ENCODE results near the gene SCYGR3. TPM values are rescaled to one million over a fixed set of nuclear protein-coding genes. Genes with fewer than 3 reads are reported as not detected.

SCYGR3 gene
- total RNA-seq, 1 experiment from 2014 or later, result not detected

GRCh38 chr2:227629435-227629834 is 14.8 kb upstream of the SCYGR3 start:
- BruUV-seq (replicated peaks), result no TSS peak
- intact Hi-C loops (cut with micrococcal nuclease; ENCODE audit: unreplicated experiment), result no loop called here
- peaks cover 3% of the 10 kb centered on the region for H3K9me3 Mint-ChIP-seq (ENCODE audit: unreplicated experiment)
- no peaks in the 10 kb centered on the region for H3K4me1 ChIP-seq
- POLR2A ChIA-PET, result no interaction called here
- CTCF ChIA-PET, result no interaction called here
- H3K27ac Mint-ChIP-seq (ENCODE audit: unreplicated experiment), result no peak overlapping the region
- no peak for TF ChIP-seq CTCF (IDR thresholded peaks at IDR 0.05; ENCODE audit: insufficient read depth in 1 of 2, low read depth in 1 of 2, low read length in 1 of 2, severe bottlenecking in 1 of 2, unreplicated experiment in 1 of 2)
- no peak overlapping the region for H3K4me3 Mint-ChIP-seq (ENCODE audit: unreplicated experiment)
- H3K4me1 Mint-ChIP-seq (ENCODE audit: low read depth, unreplicated experiment), result no peaks in the 10 kb centered on the region
- no peaks in the 10 kb centered on the region for H3K27me3 ChIP-seq (replicated peaks; ENCODE audit: control insufficient read depth, insufficient read depth, low read length)
- no peaks in the 10 kb centered on the region for H3K27me3 Mint-ChIP-seq (ENCODE audit: insufficient read depth, unreplicated experiment)
- DNase-seq, result no peak
- no peaks in the 10 kb centered on the region for H3K36me3 Mint-ChIP-seq (ENCODE audit: insufficient read depth, unreplicated experiment)
- no peak overlapping the region for H3K4me3 ChIP-seq (ENCODE audit: low read depth, low read length)
- H3K36me3 ChIP-seq (ENCODE audit: control insufficient read depth, insufficient read depth, low read length), result no peaks in the 10 kb centered on the region
- H3K9me3 ChIP-seq, result no peaks in the 10 kb centered on the region

DNA sequence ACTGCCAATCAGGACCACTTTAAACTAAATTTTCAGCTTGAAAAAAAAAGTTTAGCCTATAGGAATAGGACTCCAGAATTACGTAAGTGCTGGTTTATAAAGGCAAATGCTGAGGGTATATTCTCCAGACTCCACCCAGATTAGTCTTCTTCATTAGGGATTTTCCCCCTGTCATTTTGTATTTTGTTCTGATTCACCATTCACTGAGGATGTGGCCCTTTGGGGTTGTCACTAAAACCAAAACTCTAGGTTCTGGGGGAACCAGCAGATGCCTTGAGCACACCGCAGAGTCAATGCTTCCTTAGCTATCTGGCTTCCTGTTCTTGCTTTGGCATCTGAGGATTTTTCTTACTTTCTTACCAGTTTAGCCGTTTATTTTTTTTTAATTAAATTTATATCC is 13.1 kb upstream of the SCYGR3 start:
- BruUV-seq (replicated peaks), result no TSS peak
- no peaks in the 10 kb centered on the region for H3K27me3 Mint-ChIP-seq (ENCODE audit: insufficient read depth, unreplicated experiment)
- intact Hi-C loops (cut with micrococcal nuclease; ENCODE audit: unreplicated experiment), result no loop called here
- Histone ChIP-seq H3K9me3 (no peaks in the 10 kb centered on the region), H3K4me1 (no peaks in the 10 kb centered on the region), H3K4me3 (ENCODE audit: low read depth, low read length) (no peak overlapping the region), H3K36me3 (ENCODE audit: control insufficient read depth, insufficient read depth, low read length) (no peaks in the 10 kb centered on the region), H3K27me3 (replicated peaks; ENCODE audit: control insufficient read depth, insufficient read depth, low read length) (no peaks in the 10 kb centered on the region)
- H3K4me3 Mint-ChIP-seq (ENCODE audit: unreplicated experiment), result no peak overlapping the region
- H3K4me1 Mint-ChIP-seq (ENCODE audit: low read depth, unreplicated experiment), result peaks cover 8% of the 10 kb centered on the region
- H3K27ac Mint-ChIP-seq (ENCODE audit: unreplicated experiment), result no peak overlapping the region
- no peak for TF ChIP-seq CTCF (IDR thresholded peaks at IDR 0.05; ENCODE audit: insufficient read depth in 1 of 2, low read depth in 1 of 2, low read length in 1 of 2, severe bottlenecking in 1 of 2, unreplicated experiment in 1 of 2)
- no peaks in the 10 kb centered on the region for H3K36me3 Mint-ChIP-seq (ENCODE audit: insufficient read depth, unreplicated experiment)
- peaks cover 15% of the 10 kb centered on the region for H3K9me3 Mint-ChIP-seq (ENCODE audit: unreplicated experiment)
- CTCF ChIA-PET, result no interaction called here
- POLR2A ChIA-PET, result no interaction called here
- no peak for DNase-seq

GRCh38 chr2:227626580-227627151 is 12.0 kb upstream of the SCYGR3 start:
- no TSS peak for BruUV-seq (replicated peaks)
- intact Hi-C loops (cut with micrococcal nuclease; ENCODE audit: unreplicated experiment), result no loop called here
- TF ChIP-seq CTCF (IDR thresholded peaks at IDR 0.05; ENCODE audit: insufficient read depth in 1 of 2, low read depth in 1 of 2, low read length in 1 of 2, severe bottlenecking in 1 of 2, unreplicated experiment in 1 of 2), result no peak
- CTCF ChIA-PET, result no interaction called here
- Histone ChIP-seq H3K36me3 (ENCODE audit: control insufficient read depth, insufficient read depth, low read length) (no peaks in the 10 kb centered on the region), H3K4me1 (no peaks in the 10 kb centered on the region), H3K9me3 (no peaks in the 10 kb centered on the region), H3K27me3 (replicated peaks; ENCODE audit: control insufficient read depth, insufficient read depth, low read length) (no peaks in the 10 kb centered on the region), H3K4me3 (ENCODE audit: low read depth, low read length) (no peak overlapping the region)
- Mint-ChIP-seq H3K36me3 (ENCODE audit: insufficient read depth, unreplicated experiment) (no peaks in the 10 kb centered on the region), H3K27me3 (ENCODE audit: insufficient read depth, unreplicated experiment) (no peaks in the 10 kb centered on the region), H3K27ac (ENCODE audit: unreplicated experiment) (no peak overlapping the region), H3K9me3 (ENCODE audit: unreplicated experiment) (peaks cover 15% of the 10 kb centered on the region), H3K4me3 (ENCODE audit: unreplicated experiment) (no peak overlapping the region), H3K4me1 (ENCODE audit: low read depth, unreplicated experiment) (peaks cover 8% of the 10 kb centered on the region)
- DNase-seq, result no peak
- POLR2A ChIA-PET, result no interaction called here

Measured in Caco-2 (cell line).